Neural cell (in vitro differentiated cells): ENCODE results near the gene ORM1. TPM values are rescaled to one million over a fixed set of nuclear protein-coding genes. Genes with fewer than 3 reads are reported as not detected.

Experiments
- H2AFZ ChIP-seq: fragments of 200-600, 300-800 bp; sonication (generic), shearing (Covaris generic); 2 replicates; pipeline ENCODE4 v1.6.0; 2014; ENCODE audit warnings: low read depth, mild to moderate bottlenecking, antibody characterized with exemption, low read length, moderate library complexity
- H3F3A ChIP-seq: fragments of 200-600 bp; shearing (Covaris generic); 2 replicates; pipeline ENCODE4 v1.6.1; 2016; ENCODE audit warnings: mild to moderate bottlenecking, moderate library complexity, mixed read lengths, antibody characterized with exemption, low read length; ENCODE audit not compliant: insufficient read depth, poor library complexity, severe bottlenecking
- H3K27ac ChIP-seq: fragments of 200-600, 300-800 bp; sonication (generic), shearing (Covaris generic); 2 replicates; pipeline ENCODE4 v1.5.1; 2014; ENCODE audit warnings: mild to moderate bottlenecking, low read length, moderate library complexity
- H3K27me3 ChIP-seq: fragments of 300-800, 200-600 bp; sonication (generic), shearing (Covaris generic); 2 replicates; pipeline ENCODE4 v1.6.0; 2014; ENCODE audit warnings: mild to moderate bottlenecking, low read depth, low read length, moderate library complexity; ENCODE audit not compliant: insufficient read depth
- H3K36me3 ChIP-seq: fragments of 300-800, 200-600 bp; sonication (generic), shearing (Covaris generic); 2 replicates; pipeline ENCODE4 v1.5.1; 2014; ENCODE audit warnings: mild to moderate bottlenecking, antibody characterized with exemption, low read length, moderate library complexity; ENCODE audit not compliant: insufficient read depth
- H3K4me2 ChIP-seq: fragments of 300-800, 200-600 bp; sonication (generic), shearing (Covaris generic); 2 replicates; pipeline ENCODE4 v1.6.0; 2014; ENCODE audit warnings: mild to moderate bottlenecking, low read length
- H3K4me3 ChIP-seq: fragments of 300-800, 200-600 bp; sonication (generic), shearing (Covaris generic); 2 replicates; pipeline ENCODE4 v1.5.1; 2014; ENCODE audit warnings: mild to moderate bottlenecking, low read length, moderate library complexity
- H3K79me2 ChIP-seq: fragments of 200-600 bp; shearing (Covaris generic); replicated peaks from 2 replicates; pipeline ENCODE4 v1.6.0; 2014; ENCODE audit warnings: mild to moderate bottlenecking, low read length, moderate library complexity; ENCODE audit not compliant: insufficient read depth
- H3K9ac ChIP-seq: fragments of 300-800, 200-600 bp; sonication (generic), shearing (Covaris generic); 2 replicates; pipeline ENCODE4 v1.6.1; 2016; ENCODE audit warnings: mild to moderate bottlenecking, low read length, mixed read lengths
- H3K9me2 ChIP-seq: fragments of 200-600 bp; shearing (Covaris generic); 2 replicates; pipeline ENCODE4 v1.6.1; 2016; ENCODE audit warnings: mild to moderate bottlenecking, low read length, mixed read lengths; ENCODE audit not compliant: insufficient read depth
- H3K9me3 ChIP-seq: fragments of 200-600, 300-800 bp; sonication (generic), shearing (Covaris generic); 2 replicates; pipeline ENCODE4 v1.6.1; 2016; ENCODE audit warnings: mild to moderate bottlenecking, mixed run types, low read length, moderate library complexity, mixed read lengths
- H4K20me1 ChIP-seq: fragments of 200-600 bp; shearing (Covaris generic); 2 replicates; pipeline ENCODE4 v1.6.1; 2016; ENCODE audit warnings: mild to moderate bottlenecking, mixed run types; ENCODE audit not compliant: insufficient read depth
- EP300 ChIP-seq: fragments of 450-650 bp; conservative IDR thresholded peaks from 2 replicates; pipeline ENCODE4 v1.6.1; 2014; ENCODE audit warnings: antibody characterized with exemption, mild to moderate bottlenecking, moderate library complexity; ENCODE audit not compliant: poor library complexity, severe bottlenecking
- EZH2 ChIP-seq: fragments of 200-600, 300-800 bp; shearing (Covaris generic), sonication (generic); IDR thresholded peaks from 2 replicates; pipeline ENCODE4 v1.6.1; 2014; ENCODE audit warnings: antibody characterized with exemption, low read length, borderline replicate concordance, mild to moderate bottlenecking; ENCODE audit not compliant: insufficient read depth, poor library complexity, severe bottlenecking
- MXI1 ChIP-seq: fragments of 450-650 bp; conservative IDR thresholded peaks from 2 replicates; pipeline ENCODE4 v1.6.1; 2014; ENCODE audit warnings: antibody characterized with exemption, mild to moderate bottlenecking; ENCODE audit not compliant: poor library complexity, severe bottlenecking
- POLR2AphosphoS5 ChIP-seq: IDR thresholded peaks from 2 replicates; pipeline ENCODE4 v1.6.1; 2012
- RAD21 ChIP-seq: fragments of 450-650 bp; conservative IDR thresholded peaks from 2 replicates; pipeline ENCODE4 v1.6.1; 2014; ENCODE audit warnings: antibody characterized with exemption, mild to moderate bottlenecking, moderate library complexity
- SMC3 ChIP-seq: fragments of 450-650 bp; conservative IDR thresholded peaks from 2 replicates; pipeline ENCODE4 v1.6.1; 2014; ENCODE audit warnings: antibody characterized with exemption, mild to moderate bottlenecking, moderate library complexity; ENCODE audit not compliant: poor library complexity
- TAF1 ChIP-seq: IDR thresholded peaks from 2 replicates; pipeline ENCODE4 v1.6.1; 2012; ENCODE audit warnings: low read depth
- polyA plus RNA-seq: library from polyadenylated mRNA; depleted of rRNA; stranded (reverse); fragments of >200 nt; gene quantifications from 2 replicates; pipeline ENCODE4 v1.2.3, GENCODE V29; 2014
- TF ChIP-seq, protein P1 (sequence below): IDR thresholded peaks from 2 replicates; pipeline ENCODE4 v1.6.1; 2012; ENCODE audit warnings: borderline replicate concordance
- TF ChIP-seq, protein P2 (sequence below): fragments of 450-650 bp; IDR thresholded peaks from 2 replicates; pipeline ENCODE4 v1.5.1; 2014; ENCODE audit warnings: antibody characterized with exemption, mild to moderate bottlenecking, moderate library complexity; ENCODE audit not compliant: poor library complexity, severe bottlenecking

Gene ORM1
- polyA plus RNA-seq, 1 donor from 2014 or later = not detected

DNA sequence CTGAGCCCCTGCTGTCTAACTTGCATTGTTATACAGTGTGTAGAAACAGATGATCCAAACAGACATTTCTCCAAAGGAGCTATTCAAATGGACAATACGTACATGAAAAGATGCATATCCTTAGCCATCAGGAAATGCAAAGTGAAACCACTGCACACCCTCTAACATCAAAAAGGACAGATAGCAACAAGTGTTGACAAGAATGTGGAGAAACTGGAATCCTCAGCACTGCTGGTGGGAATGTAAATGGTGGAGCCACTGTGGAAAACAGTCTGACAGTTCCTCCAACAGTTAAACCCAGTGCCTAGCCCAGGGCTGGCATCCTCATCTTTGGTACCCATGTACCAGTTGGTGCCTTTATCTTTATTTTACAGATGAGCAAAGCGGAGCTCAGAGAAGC, 15.3 kb downstream of the ORM1 start:
- H3K9ac ChIP-seq = no peak overlapping the region
- H3F3A ChIP-seq = no peaks in the 10 kb centered on the region
- no peaks in the 10 kb centered on the region for H3K79me2 ChIP-seq
- no peak overlapping the region for H3K4me3 ChIP-seq
- H3K9me2 ChIP-seq = no peaks in the 10 kb centered on the region
- no peak overlapping the region for H3K27ac ChIP-seq
- no peak overlapping the region for H3K4me2 ChIP-seq
- H3K9me3 ChIP-seq = no peaks in the 10 kb centered on the region
- TF ChIP-seq RAD21 (no peak), MXI1 (no peak), POLR2AphosphoS5 (no peak), TAF1 (no peak), SMC3 (no peak), EZH2 (no peak), EP300 (no peak)
- TF ChIP-seq, protein P1, sequence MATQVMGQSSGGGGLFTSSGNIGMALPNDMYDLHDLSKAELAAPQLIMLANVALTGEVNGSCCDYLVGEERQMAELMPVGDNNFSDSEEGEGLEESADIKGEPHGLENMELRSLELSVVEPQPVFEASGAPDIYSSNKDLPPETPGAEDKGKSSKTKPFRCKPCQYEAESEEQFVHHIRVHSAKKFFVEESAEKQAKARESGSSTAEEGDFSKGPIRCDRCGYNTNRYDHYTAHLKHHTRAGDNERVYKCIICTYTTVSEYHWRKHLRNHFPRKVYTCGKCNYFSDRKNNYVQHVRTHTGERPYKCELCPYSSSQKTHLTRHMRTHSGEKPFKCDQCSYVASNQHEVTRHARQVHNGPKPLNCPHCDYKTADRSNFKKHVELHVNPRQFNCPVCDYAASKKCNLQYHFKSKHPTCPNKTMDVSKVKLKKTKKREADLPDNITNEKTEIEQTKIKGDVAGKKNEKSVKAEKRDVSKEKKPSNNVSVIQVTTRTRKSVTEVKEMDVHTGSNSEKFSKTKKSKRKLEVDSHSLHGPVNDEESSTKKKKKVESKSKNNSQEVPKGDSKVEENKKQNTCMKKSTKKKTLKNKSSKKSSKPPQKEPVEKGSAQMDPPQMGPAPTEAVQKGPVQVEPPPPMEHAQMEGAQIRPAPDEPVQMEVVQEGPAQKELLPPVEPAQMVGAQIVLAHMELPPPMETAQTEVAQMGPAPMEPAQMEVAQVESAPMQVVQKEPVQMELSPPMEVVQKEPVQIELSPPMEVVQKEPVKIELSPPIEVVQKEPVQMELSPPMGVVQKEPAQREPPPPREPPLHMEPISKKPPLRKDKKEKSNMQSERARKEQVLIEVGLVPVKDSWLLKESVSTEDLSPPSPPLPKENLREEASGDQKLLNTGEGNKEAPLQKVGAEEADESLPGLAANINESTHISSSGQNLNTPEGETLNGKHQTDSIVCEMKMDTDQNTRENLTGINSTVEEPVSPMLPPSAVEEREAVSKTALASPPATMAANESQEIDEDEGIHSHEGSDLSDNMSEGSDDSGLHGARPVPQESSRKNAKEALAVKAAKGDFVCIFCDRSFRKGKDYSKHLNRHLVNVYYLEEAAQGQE = no peak
- TF ChIP-seq, protein P2, sequence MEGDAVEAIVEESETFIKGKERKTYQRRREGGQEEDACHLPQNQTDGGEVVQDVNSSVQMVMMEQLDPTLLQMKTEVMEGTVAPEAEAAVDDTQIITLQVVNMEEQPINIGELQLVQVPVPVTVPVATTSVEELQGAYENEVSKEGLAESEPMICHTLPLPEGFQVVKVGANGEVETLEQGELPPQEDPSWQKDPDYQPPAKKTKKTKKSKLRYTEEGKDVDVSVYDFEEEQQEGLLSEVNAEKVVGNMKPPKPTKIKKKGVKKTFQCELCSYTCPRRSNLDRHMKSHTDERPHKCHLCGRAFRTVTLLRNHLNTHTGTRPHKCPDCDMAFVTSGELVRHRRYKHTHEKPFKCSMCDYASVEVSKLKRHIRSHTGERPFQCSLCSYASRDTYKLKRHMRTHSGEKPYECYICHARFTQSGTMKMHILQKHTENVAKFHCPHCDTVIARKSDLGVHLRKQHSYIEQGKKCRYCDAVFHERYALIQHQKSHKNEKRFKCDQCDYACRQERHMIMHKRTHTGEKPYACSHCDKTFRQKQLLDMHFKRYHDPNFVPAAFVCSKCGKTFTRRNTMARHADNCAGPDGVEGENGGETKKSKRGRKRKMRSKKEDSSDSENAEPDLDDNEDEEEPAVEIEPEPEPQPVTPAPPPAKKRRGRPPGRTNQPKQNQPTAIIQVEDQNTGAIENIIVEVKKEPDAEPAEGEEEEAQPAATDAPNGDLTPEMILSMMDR = no peak
- no peaks in the 10 kb centered on the region for H4K20me1 ChIP-seq
- no peak overlapping the region for H2AFZ ChIP-seq
- H3K27me3 ChIP-seq = no peaks in the 10 kb centered on the region
- H3K36me3 ChIP-seq = no peaks in the 10 kb centered on the region

DNA sequence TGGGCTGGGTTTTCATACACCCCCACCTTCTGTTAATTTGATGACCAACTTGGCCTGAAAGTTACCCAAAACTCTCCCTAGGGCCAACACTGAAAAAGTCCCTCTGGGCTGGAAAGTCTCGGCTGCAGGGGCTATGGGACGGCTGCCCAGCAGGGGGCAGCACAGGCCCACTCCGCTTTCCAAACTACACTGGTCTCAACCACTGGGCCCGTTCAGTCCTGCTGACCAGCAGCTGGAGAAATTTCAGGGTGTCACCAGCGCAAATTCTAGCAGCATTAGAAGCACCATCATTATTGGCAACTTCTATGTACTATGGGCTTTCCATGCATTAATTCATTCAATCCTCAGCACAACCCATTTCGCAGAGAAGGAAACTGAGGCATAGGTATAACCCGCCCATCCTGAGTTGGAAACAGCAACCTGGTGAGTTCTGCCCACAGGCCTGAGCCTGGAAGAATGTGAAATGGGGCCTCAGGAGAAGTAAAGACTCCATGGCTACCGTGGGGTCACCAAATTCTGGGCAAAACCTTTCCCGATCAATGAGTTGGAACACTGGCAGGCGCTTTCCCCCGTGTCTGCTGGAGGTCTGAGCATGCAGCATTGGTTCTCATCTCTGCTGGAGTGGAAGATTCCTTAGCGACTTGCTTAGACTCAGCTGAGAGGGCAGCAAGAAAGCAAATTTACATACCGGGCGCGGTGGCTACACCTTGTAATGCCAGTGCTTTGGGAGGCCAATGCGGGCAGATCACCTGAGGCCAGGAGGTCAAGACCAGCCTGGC, 16.4 kb downstream of the ORM1 start:
- no peak for TF ChIP-seq POLR2AphosphoS5
- peak; percentile 20 for TF ChIP-seq RAD21
- no peaks in the 10 kb centered on the region for H4K20me1 ChIP-seq
- no peak overlapping the region for H3K9ac ChIP-seq
- H3K9me2 ChIP-seq = no peaks in the 10 kb centered on the region
- no peak overlapping the region for H3K4me3 ChIP-seq
- no peaks in the 10 kb centered on the region for H3K9me3 ChIP-seq
- no peaks in the 10 kb centered on the region for H3K27me3 ChIP-seq
- no peaks in the 10 kb centered on the region for H3F3A ChIP-seq
- H3K36me3 ChIP-seq = no peaks in the 10 kb centered on the region
- H3K79me2 ChIP-seq = no peaks in the 10 kb centered on the region
- H3K27ac ChIP-seq = no peak overlapping the region
- no peak overlapping the region for H3K4me2 ChIP-seq
- H2AFZ ChIP-seq = no peak overlapping the region
